AG09309 (cell line): Measurements from ENCODE around the gene PHEX.
A peak's percentile ranks its signal among the peaks of the same experiment; 100 is the strongest.

Source experiments
- DNase-seq: peaks from one replicate; pipeline ENCODE4 v3.0.0-alpha.2; 2010; ENCODE audit warnings: low read depth
- H3K4me3 ChIP-seq: 2 replicates; pipeline ENCODE4 v1.5.1; 2011; ENCODE audit warnings: mild to moderate bottlenecking, low read depth, low read length, moderate library complexity; ENCODE audit not compliant: control insufficient read depth
- TF ChIP-seq, protein P1 (sequence below): IDR thresholded peaks from 2 replicates; pipeline ENCODE4 v1.5.1; 2011; ENCODE audit warnings: mild to moderate bottlenecking, low read depth, low read length, inconsistent platforms; ENCODE audit not compliant: insufficient read depth, control insufficient read depth; ENCODE audit errors: missing control alignments

PHEX gene

DNA sequence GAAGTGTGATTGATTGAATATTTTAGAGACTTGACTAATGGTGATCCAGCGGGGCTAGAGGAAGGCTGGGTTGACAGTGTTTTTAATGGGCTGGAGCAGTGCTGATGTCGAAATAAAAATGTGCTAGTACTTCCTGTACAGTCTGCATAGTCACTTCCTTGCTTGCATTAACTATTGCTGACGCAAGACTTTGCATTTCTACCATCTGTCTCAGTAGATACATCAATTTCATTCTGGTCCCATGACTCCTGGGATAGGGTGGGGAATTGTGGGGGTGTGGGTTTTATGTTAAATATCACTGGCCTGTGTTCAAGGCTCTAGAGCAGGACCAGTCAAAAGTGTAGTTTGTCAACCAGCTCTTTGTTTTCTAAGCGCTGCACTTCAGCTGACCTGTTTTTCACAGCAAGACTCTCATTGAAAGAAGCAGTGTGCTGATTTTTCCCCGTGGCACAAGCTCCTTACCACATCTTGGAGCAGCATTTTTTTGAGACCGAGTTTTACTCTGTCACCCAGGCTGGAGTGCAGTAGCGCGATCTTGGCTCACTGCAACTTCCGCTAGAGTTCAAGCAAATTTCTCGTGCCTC, 35.2 kb upstream of the PHEX start:
- DNase-seq: peak; percentile 2
- TF ChIP-seq, protein P1, sequence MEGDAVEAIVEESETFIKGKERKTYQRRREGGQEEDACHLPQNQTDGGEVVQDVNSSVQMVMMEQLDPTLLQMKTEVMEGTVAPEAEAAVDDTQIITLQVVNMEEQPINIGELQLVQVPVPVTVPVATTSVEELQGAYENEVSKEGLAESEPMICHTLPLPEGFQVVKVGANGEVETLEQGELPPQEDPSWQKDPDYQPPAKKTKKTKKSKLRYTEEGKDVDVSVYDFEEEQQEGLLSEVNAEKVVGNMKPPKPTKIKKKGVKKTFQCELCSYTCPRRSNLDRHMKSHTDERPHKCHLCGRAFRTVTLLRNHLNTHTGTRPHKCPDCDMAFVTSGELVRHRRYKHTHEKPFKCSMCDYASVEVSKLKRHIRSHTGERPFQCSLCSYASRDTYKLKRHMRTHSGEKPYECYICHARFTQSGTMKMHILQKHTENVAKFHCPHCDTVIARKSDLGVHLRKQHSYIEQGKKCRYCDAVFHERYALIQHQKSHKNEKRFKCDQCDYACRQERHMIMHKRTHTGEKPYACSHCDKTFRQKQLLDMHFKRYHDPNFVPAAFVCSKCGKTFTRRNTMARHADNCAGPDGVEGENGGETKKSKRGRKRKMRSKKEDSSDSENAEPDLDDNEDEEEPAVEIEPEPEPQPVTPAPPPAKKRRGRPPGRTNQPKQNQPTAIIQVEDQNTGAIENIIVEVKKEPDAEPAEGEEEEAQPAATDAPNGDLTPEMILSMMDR: no peak
- no peak overlapping the region for H3K4me3 ChIP-seq

DNA sequence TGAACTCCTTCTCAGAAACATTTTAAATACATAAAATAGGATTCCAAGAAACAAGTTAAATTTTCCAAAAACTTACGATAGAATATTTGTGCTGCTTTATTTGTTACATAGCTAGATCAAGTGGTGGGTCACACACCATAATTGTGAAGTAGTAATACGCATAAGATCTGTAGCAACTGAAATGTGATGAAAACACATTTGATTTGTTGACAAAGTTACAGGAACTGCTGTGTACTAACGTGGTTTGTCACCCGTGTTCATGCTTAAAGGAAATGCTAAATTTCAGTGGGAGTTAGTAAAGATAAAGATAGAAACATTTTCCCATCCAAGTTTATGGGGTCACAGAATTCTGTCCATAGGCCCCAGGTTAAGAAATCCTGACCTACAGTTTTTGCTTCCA, 34.1 kb upstream of the PHEX start:
- no peak overlapping the region for H3K4me3 ChIP-seq
- TF ChIP-seq, protein P1: no peak
- DNase-seq: no peak

DNA sequence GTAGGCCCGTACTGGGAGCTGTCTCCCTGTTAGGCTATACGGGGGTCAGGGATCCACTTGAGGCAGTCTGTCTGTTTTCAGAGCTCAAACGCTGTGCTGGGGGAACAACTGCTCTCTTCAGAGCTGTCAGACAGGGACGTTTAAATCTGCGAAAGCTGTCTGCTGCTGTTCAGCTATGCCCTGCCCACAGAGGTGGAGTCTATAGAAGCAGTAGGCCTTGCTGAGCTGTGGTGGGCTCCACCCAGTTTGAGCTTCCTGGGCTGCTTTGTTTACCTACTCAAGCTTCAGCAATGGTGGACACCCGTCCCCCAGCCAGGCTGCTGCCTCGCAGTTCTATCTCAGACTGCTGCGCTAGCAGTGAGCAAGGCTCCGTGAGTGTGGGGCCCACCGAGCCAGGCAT, 27.3 kb upstream of the PHEX start:
- TF ChIP-seq, protein P1: no peak
- H3K4me3 ChIP-seq: no peak overlapping the region
- no peak for DNase-seq

DNA sequence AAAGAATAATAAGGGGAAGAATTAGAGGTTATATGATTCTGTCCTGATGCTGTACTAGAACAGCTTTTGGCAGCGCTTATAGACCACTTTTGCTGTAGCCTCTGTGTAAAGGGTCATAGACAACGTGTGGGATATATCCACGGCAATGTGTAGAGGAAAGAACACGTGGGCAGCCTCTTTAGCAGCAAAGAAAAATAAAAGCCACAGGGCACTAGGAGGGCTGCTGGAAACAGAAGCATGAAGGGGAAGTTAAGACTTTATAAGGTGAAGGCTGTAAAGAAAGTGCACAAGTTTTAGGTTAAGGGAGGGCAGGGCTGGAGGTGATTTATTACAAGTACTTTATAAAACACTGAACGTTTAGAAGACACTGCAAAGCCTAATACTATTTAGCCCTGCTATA, 20.1 kb upstream of the PHEX start:
- TF ChIP-seq, protein P1: no peak
- no peak for DNase-seq
- H3K4me3 ChIP-seq: no peak overlapping the region

DNA sequence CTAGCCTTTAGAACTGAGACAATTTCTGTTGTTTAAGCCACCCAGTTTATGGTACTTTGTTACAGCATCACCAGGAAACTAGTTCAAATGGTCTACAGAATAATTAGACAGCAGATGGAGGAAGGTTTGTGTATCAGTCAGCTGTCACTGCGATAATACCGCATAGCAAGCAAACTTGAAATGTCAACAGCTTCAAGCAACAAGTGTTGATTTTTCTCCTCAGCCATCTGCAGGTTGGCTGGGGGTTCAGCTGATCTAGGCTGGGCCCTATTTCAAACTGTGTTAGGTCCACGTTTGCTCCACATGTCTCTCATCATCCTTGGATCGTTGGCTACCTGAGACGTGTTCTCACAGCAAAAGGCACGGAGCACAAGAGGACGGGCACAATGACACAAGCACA, 19.2 kb upstream of the PHEX start:
- TF ChIP-seq, protein P1: no peak
- no peak for DNase-seq

DNA sequence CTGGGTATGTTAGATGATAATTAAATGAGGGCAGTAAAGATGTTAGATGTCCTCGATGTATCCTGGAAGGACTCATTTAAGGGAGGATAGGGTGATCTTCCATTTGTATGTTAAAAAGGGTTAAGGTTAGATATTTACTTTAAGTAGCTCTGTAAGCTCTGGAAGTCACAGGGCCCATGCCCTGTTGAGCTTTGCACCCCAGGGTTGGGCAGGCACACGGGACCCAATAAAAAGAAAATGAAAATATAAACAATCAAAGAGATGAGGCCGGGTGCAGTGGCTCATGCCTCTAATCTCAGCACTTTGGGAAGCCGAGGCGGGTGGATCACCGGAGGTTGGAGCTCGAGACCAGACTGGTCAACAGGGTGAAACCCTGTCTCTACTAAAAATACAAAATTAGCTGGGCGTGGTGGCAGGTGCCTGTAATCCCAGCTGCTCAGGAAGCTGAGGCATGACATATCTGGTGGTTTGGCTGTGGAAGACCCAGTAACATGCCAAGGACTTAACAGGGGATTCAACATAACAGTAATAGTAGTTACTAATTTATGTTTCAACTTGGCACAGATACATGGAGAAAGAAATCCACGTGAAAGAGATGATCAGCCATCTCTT, 16.9 kb upstream of the PHEX start:
- TF ChIP-seq, protein P1: no peak
- H3K4me3 ChIP-seq: no peak overlapping the region
- DNase-seq: no peak

More for the DNA sequence above, 19.2 kb upstream of the PHEX start:
- H3K4me3 ChIP-seq: no peak overlapping the region

DNA sequence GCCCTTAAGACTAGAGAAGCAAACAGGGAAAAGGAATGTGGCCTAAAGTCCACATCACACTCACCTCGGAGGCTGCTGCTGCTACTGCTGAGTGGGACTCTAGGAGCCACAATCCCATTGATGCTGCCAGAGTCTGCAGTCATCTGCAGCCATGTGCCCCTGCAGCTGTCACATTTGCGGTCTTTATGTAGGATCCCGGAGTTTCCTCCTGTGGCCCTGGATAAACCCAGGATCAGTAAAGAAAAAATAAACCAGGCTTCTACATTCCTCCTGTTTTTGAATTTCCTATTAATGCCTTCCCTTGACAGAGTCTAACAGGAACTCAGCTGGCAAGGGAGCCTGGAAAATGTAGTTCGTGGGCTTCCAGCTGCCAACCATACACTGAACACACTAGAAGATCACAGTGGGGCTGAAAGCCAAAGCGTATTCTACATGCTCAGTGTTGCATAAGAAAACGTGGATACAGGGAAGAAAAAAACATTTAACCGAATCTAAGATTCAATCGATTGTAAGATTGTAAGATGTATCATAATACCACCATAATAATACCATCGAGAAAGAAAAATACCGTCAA, 10.3 kb upstream of the PHEX start:
- no peak overlapping the region for H3K4me3 ChIP-seq
- TF ChIP-seq, protein P1: no peak
- no peak for DNase-seq
